Neural cell (in vitro differentiated cells): Measurements from ENCODE around the gene THADA. TPM values are rescaled to one million over a fixed set of nuclear protein-coding genes. Genes with fewer than 3 reads are reported as not detected.

ENCODE experiments used
- H2AFZ ChIP-seq: fragments of 200-600, 300-800 bp; sonication (generic), shearing (Covaris generic); 2 replicates; pipeline ENCODE4 v1.6.0; 2014; ENCODE audit warnings: low read depth, mild to moderate bottlenecking, antibody characterized with exemption, low read length, moderate library complexity
- H3F3A ChIP-seq: fragments of 200-600 bp; shearing (Covaris generic); 2 replicates; pipeline ENCODE4 v1.6.1; 2016; ENCODE audit warnings: mild to moderate bottlenecking, moderate library complexity, mixed read lengths, antibody characterized with exemption, low read length; ENCODE audit not compliant: insufficient read depth, poor library complexity, severe bottlenecking
- H3K27ac ChIP-seq: fragments of 200-600, 300-800 bp; sonication (generic), shearing (Covaris generic); 2 replicates; pipeline ENCODE4 v1.5.1; 2014; ENCODE audit warnings: mild to moderate bottlenecking, low read length, moderate library complexity
- H3K27me3 ChIP-seq: fragments of 300-800, 200-600 bp; sonication (generic), shearing (Covaris generic); 2 replicates; pipeline ENCODE4 v1.6.0; 2014; ENCODE audit warnings: mild to moderate bottlenecking, low read depth, low read length, moderate library complexity; ENCODE audit not compliant: insufficient read depth
- H3K36me3 ChIP-seq: fragments of 300-800, 200-600 bp; sonication (generic), shearing (Covaris generic); 2 replicates; pipeline ENCODE4 v1.5.1; 2014; ENCODE audit warnings: mild to moderate bottlenecking, antibody characterized with exemption, low read length, moderate library complexity; ENCODE audit not compliant: insufficient read depth
- H3K4me2 ChIP-seq: fragments of 300-800, 200-600 bp; sonication (generic), shearing (Covaris generic); 2 replicates; pipeline ENCODE4 v1.6.0; 2014; ENCODE audit warnings: mild to moderate bottlenecking, low read length
- H3K4me3 ChIP-seq: fragments of 300-800, 200-600 bp; sonication (generic), shearing (Covaris generic); 2 replicates; pipeline ENCODE4 v1.5.1; 2014; ENCODE audit warnings: mild to moderate bottlenecking, low read length, moderate library complexity
- H3K79me2 ChIP-seq: fragments of 200-600 bp; shearing (Covaris generic); replicated peaks from 2 replicates; pipeline ENCODE4 v1.6.0; 2014; ENCODE audit warnings: mild to moderate bottlenecking, low read length, moderate library complexity; ENCODE audit not compliant: insufficient read depth
- H3K9ac ChIP-seq: fragments of 300-800, 200-600 bp; sonication (generic), shearing (Covaris generic); 2 replicates; pipeline ENCODE4 v1.6.1; 2016; ENCODE audit warnings: mild to moderate bottlenecking, low read length, mixed read lengths
- H3K9me2 ChIP-seq: fragments of 200-600 bp; shearing (Covaris generic); 2 replicates; pipeline ENCODE4 v1.6.1; 2016; ENCODE audit warnings: mild to moderate bottlenecking, low read length, mixed read lengths; ENCODE audit not compliant: insufficient read depth
- H3K9me3 ChIP-seq: fragments of 200-600, 300-800 bp; sonication (generic), shearing (Covaris generic); 2 replicates; pipeline ENCODE4 v1.6.1; 2016; ENCODE audit warnings: mild to moderate bottlenecking, mixed run types, low read length, moderate library complexity, mixed read lengths
- H4K20me1 ChIP-seq: fragments of 200-600 bp; shearing (Covaris generic); 2 replicates; pipeline ENCODE4 v1.6.1; 2016; ENCODE audit warnings: mild to moderate bottlenecking, mixed run types; ENCODE audit not compliant: insufficient read depth
- CTCF ChIP-seq: fragments of 450-650 bp; IDR thresholded peaks from 2 replicates; pipeline ENCODE4 v1.5.1; 2014; ENCODE audit warnings: antibody characterized with exemption, mild to moderate bottlenecking, moderate library complexity; ENCODE audit not compliant: poor library complexity, severe bottlenecking
- EP300 ChIP-seq: fragments of 450-650 bp; conservative IDR thresholded peaks from 2 replicates; pipeline ENCODE4 v1.6.1; 2014; ENCODE audit warnings: antibody characterized with exemption, mild to moderate bottlenecking, moderate library complexity; ENCODE audit not compliant: poor library complexity, severe bottlenecking
- EZH2 ChIP-seq: fragments of 200-600, 300-800 bp; shearing (Covaris generic), sonication (generic); IDR thresholded peaks from 2 replicates; pipeline ENCODE4 v1.6.1; 2014; ENCODE audit warnings: antibody characterized with exemption, low read length, borderline replicate concordance, mild to moderate bottlenecking; ENCODE audit not compliant: insufficient read depth, poor library complexity, severe bottlenecking
- MXI1 ChIP-seq: fragments of 450-650 bp; conservative IDR thresholded peaks from 2 replicates; pipeline ENCODE4 v1.6.1; 2014; ENCODE audit warnings: antibody characterized with exemption, mild to moderate bottlenecking; ENCODE audit not compliant: poor library complexity, severe bottlenecking
- POLR2AphosphoS5 ChIP-seq: IDR thresholded peaks from 2 replicates; pipeline ENCODE4 v1.6.1; 2012
- RAD21 ChIP-seq: fragments of 450-650 bp; conservative IDR thresholded peaks from 2 replicates; pipeline ENCODE4 v1.6.1; 2014; ENCODE audit warnings: antibody characterized with exemption, mild to moderate bottlenecking, moderate library complexity
- SMC3 ChIP-seq: fragments of 450-650 bp; conservative IDR thresholded peaks from 2 replicates; pipeline ENCODE4 v1.6.1; 2014; ENCODE audit warnings: antibody characterized with exemption, mild to moderate bottlenecking, moderate library complexity; ENCODE audit not compliant: poor library complexity
- TAF1 ChIP-seq: IDR thresholded peaks from 2 replicates; pipeline ENCODE4 v1.6.1; 2012; ENCODE audit warnings: low read depth
- polyA plus RNA-seq: library from polyadenylated mRNA; depleted of rRNA; stranded (reverse); fragments of >200 nt; gene quantifications from 2 replicates; pipeline ENCODE4 v1.2.3, GENCODE V29; 2014
- TF ChIP-seq, protein P1 (sequence below): IDR thresholded peaks from 2 replicates; pipeline ENCODE4 v1.6.1; 2012; ENCODE audit warnings: borderline replicate concordance

THADA gene
- polyA plus RNA-seq, 1 donor from 2014 or later, result 8.5 TPM

DNA sequence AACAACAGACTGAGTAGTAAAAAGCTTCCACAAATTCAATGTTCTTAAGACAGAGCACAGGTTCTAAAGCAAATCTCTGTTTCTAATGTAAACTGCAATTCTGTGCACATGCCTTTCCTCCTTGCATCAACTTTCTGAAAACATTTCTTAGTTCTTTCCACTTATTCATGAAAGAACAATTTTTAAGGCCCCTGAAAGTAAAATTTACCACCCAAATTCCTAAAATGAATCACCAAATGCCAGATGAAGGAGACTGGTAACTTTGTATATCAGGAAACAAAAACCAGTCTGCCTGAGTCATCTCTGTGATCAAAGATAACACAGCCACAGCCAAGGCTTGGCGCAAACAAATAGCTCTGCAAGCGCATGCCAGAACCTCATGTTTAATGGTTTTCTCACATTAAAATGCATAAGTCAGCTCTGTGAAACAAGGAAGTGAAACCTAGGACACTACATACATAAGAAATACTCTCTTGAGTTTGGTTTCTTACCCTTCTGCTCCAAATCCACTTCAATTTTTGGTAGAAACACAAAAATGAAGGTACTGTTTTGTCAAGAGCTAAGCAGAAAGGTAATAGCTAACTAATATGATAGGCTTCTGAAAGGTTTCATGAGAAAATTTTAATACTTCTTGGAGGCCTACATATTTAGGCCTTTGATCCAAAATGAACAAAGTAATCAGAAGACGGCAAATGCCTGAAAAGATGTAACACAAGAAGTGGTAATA, 169.4 kb downstream of the THADA start:
- no peaks in the 10 kb centered on the region for H3K9me2 ChIP-seq
- no peaks in the 10 kb centered on the region for H3K79me2 ChIP-seq
- TF ChIP-seq CTCF (no peak), RAD21 (no peak), EP300 (no peak), TAF1 (no peak), MXI1 (no peak), SMC3 (no peak), EZH2 (no peak), POLR2AphosphoS5 (no peak)
- TF ChIP-seq, protein P1, sequence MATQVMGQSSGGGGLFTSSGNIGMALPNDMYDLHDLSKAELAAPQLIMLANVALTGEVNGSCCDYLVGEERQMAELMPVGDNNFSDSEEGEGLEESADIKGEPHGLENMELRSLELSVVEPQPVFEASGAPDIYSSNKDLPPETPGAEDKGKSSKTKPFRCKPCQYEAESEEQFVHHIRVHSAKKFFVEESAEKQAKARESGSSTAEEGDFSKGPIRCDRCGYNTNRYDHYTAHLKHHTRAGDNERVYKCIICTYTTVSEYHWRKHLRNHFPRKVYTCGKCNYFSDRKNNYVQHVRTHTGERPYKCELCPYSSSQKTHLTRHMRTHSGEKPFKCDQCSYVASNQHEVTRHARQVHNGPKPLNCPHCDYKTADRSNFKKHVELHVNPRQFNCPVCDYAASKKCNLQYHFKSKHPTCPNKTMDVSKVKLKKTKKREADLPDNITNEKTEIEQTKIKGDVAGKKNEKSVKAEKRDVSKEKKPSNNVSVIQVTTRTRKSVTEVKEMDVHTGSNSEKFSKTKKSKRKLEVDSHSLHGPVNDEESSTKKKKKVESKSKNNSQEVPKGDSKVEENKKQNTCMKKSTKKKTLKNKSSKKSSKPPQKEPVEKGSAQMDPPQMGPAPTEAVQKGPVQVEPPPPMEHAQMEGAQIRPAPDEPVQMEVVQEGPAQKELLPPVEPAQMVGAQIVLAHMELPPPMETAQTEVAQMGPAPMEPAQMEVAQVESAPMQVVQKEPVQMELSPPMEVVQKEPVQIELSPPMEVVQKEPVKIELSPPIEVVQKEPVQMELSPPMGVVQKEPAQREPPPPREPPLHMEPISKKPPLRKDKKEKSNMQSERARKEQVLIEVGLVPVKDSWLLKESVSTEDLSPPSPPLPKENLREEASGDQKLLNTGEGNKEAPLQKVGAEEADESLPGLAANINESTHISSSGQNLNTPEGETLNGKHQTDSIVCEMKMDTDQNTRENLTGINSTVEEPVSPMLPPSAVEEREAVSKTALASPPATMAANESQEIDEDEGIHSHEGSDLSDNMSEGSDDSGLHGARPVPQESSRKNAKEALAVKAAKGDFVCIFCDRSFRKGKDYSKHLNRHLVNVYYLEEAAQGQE, result no peak
- no peak overlapping the region for H3K27ac ChIP-seq
- no peaks in the 10 kb centered on the region for H3K36me3 ChIP-seq
- H3K9me3 ChIP-seq, result no peaks in the 10 kb centered on the region
- no peak overlapping the region for H3K9ac ChIP-seq
- H3K4me3 ChIP-seq, result no peak overlapping the region
- no peaks in the 10 kb centered on the region for H3K27me3 ChIP-seq
- H4K20me1 ChIP-seq, result no peaks in the 10 kb centered on the region
- no peak overlapping the region for H2AFZ ChIP-seq
- H3F3A ChIP-seq, result no peaks in the 10 kb centered on the region
- H3K4me2 ChIP-seq, result no peak overlapping the region

DNA sequence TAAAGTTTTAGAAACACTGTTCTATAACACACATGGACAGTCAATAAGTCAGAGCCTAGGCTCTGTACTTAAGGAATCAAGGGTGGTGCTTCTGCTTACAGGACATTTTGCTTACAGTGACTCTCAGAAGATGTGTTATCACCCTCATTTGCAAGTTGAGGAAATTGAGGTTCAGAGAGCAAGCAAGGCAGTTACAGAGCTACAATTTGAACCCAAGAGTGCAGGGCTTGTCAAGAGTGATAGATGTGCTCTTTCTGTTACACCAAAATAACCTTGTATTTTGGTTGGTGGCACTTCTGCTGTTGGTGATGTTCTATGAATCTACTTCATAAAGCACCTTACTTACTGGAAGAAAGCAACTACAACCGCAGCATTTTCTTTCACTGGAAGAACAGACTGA, 170.2 kb downstream of the THADA start:
- Histone ChIP-seq H3K4me3 (no peak overlapping the region), H3K4me2 (no peak overlapping the region), H3F3A (no peaks in the 10 kb centered on the region), H3K27ac (no peak overlapping the region), H3K9ac (no peak overlapping the region), H4K20me1 (no peaks in the 10 kb centered on the region), H3K36me3 (no peaks in the 10 kb centered on the region), H3K9me3 (no peaks in the 10 kb centered on the region), H3K79me2 (no peaks in the 10 kb centered on the region), H2AFZ (no peak overlapping the region), H3K9me2 (no peaks in the 10 kb centered on the region), H3K27me3 (no peaks in the 10 kb centered on the region)
- TF ChIP-seq CTCF, result no peak
- TF ChIP-seq TAF1, result no peak
- TF ChIP-seq SMC3, result no peak
- TF ChIP-seq, protein P1, result no peak
- no peak for TF ChIP-seq MXI1
- no peak for TF ChIP-seq POLR2AphosphoS5
- TF ChIP-seq RAD21, result no peak
